NCI-H2171 (cell line): ENCODE data around the gene CCDC180.
"Not testable (repeated sequence)": the region's sequence is repeated elsewhere in the genome, so short reads cannot be mapped to it uniquely, and the experiment has no call there.

Experiments
- DNase-seq: peaks from one replicate; lab custom pipeline; 2025; lab: John Stamatoyannopoulos, UW

Gene CCDC180

GRCh38 chr9:97307500-97308163 is at the start of gene CCDC180:
Gene CCDC180, plus strand, starts transcription at chr9:97307659. Its CDS starts 405 bp downstream, at chr9:97308064.
- DNase-seq: no peak

DNA sequence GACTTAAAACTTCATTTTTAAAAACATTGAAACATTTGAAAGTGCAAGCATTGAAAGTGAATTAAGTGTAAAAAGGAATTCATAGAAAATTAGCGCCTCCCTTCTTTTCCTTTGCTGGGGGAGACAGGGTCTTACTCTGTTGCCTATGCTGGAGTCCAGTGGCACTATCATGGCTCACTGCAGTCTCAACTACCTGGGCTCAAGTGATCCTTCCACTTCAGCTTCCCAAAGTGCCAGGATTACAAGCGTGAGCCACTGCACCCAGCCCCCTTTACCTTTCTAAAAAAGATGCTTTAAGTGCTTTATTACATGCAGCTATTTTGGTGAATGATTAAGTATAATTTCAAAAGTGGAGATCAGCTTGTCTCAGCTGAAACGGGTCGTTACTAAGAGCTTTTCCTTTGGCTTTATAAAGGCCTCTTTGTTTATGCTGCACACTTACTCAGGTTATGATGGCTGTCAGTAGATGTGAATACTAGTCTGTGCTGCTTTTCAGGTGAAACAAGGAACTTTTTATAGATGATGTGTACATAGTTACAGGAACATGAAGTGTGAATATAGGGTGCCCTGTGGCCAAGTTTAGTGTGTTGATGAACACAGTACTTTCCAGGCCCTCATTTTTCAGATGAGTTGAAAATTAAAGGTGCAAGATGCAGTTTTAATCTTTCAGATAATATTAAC is 47.5 kb upstream of the CCDC180 start:
- not testable (repeated sequence) for DNase-seq

- no peak for DNase-seq
Observed at GRCh38 chr9:97271292-97271691, 36.2 kb upstream of the CCDC180 start.

DNA sequence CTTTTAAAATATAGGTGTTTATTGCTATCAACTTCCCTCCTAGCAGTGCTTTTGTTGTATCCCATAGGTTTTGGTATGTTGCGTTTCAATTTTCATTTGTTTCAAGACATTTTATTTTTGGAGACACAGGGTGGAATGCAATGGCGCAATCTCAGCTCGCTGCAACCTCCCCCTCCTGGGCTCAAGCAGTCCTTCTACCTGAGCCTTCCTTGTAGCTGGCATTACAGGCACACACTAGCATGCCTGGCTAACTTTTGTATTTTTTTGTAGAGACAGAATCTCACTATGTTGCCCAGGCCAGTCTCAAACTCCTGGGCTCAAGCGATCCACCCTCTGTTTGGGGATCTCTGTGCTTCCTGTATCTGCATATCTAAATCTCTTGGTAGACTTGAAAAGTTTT is 35.4 kb upstream of the CCDC180 start:
- no peak for DNase-seq

DNA sequence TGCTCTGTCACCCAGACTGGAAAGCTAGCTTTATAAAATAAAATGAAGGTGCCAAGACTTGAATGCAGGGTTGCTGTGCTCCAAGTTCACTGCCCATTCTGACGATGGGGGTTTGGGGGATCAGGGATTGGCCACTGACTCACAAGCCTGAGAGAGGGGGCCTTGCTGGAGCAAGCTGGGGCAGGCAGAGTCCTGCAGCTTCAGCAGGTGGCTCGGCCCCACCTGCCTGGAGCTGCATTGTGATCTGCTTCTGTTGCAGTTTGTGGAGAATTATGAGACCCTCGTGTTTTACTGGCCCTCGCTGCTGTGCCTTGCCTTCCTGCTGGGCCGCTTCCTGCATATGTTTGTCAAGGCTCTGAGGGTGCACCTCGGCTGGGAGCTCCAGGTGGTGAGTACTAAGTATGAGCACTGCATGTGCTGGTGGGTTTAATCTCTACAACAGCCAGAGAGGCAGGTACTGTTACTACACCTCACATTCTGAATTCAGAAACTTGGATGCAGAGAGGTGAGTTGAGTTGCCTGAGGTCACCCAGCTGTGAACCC is 31.1 kb upstream of the CCDC180 start:
- DNase-seq: no peak

- DNase-seq: no peak
Observed at GRCh38 chr9:97277953-97278352, 29.5 kb upstream of the CCDC180 start.

DNA sequence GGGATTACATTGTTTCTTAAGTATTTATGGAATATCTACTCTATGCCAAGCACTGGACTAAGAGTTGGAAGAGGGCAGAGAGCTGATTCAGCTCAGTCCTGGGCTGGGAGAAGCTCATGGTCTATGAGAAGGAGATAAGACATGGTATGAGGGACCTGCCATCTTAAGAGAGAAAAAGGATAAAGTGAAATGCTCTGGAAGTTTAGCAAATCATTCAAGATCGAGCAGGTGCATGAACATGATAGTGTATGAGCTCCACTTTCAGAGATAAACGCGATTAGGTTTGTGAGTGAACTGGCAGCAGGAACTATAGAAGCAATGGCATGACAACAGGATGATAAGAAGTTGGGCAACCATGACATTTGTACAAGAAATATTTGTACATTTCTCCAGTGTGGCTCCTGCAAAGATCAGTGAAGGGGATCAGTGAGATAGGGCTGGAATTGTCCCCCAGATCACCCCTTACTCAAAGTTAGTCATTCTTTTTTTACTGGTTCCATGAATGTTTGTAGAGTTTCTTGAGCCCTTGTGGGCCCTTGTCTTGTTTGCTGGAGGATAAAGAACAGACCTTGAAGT is 26.6 kb upstream of the CCDC180 start:
- DNase-seq: no peak

GRCh38 chr9:97283768-97284167 is 23.7 kb upstream of the CCDC180 start:
- no peak for DNase-seq

- no peak for DNase-seq
Observed at GRCh38 chr9:97284798-97285197, 22.7 kb upstream of the CCDC180 start.

- no peak for DNase-seq
Observed at GRCh38 chr9:97292200-97292599, 15.3 kb upstream of the CCDC180 start.

DNA sequence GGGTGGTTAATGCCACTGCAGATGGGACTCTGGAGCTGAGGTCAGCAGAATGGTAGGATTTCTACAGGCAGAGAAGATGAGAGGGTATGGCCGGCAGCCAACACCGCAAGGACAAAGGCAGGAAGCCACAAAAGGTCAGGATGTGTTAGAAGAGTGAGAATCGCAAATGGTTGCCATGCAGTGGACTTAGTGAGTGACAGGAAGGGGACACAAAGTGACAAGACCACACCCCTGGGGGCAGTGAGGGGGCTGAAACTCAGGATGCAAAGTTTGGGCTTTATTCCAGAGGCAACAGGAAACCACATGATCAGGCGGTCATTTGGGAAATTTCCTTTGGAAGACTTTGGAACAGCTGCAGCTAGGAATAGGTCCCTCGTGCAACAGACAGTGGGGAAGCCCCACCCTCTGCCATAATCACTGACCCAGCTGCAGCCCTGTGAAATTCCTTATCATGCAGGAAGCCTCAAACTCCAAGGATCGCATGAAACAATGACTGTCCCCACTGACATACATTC is 14.2 kb upstream of the CCDC180 start:
- DNase-seq: no peak

GRCh38 chr9:97293818-97294217 is 13.6 kb upstream of the CCDC180 start:
- no peak for DNase-seq

DNA sequence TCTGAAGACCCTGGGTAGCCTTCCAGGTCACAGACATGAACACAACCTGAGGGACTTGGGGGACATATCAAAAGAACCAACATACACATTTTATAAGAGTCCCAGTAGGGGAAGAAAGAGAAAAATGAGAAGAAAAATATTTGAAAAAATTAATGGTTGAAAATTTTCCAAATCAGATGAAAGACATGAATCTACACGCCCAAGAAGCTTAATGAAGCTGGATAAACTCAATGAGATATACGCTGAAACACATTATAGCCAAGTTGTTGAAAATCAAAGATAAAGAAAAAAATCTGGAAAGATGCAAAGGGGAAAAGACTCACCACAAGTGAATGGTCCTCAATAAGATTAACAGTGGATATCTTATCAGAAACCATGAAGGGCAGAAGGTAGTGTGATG is 9.6 kb upstream of the CCDC180 start:
- no peak for DNase-seq

- no peak for DNase-seq
Observed at GRCh38 chr9:97299809-97300414, 7.5 kb upstream of the CCDC180 start.

DNA sequence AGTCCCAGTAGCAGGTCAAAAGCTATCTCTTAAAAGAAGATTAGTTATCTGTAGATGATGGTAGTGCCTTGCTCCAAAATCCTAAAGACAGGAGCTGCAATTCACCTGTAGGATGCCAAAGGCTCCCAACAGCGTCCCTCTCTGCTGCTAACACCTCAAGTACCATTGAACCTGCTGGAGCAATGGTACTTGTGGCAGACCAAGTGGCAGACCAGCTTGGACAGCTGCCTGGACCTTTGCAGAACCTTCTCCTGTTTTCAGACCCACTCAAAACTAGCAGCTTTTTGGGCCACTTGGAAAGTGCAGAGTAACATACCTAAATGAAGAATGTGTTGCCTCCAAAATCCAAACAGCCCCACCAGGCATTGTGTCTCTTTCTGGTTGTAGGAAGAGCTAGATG is 6.9 kb upstream of the CCDC180 start:
- DNase-seq: no peak

DNA sequence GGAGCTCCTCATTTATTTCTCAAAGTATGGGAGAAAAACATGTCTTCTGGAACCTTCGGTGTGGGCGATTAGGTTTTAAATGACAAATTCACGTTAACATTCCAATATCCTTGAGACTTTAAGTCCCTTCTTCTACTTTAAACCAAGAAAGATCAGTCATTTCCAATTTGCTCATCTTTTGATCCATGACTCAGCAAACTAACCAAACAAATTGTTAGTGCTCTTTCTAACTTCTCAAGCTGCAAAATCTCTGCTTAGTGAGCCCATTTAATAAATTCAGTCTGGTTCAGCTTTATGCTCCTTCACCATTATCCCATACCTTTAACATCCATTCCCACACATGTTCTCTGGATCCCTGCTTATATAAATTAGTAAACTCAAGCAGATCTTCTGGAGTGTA is 5.5 kb upstream of the CCDC180 start:
- DNase-seq: no peak

DNA sequence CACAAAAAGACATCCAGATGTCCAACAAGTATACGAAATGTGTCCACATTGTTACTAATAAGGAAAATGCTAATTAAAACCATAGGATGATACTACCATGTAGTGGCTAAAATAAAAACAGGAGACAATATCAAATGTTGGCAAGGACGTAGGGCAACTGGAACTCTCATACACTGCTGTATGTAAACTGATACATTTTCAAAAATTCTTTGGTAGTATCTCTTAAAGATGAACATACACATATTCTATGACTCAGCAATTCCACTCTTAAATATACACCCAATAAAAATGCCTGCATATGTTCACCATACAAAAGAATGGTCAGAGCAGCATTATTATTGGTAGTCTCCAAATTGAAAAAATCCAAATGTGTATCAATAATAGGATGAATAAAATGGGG is 2.9 kb upstream of the CCDC180 start:
- DNase-seq: no peak

DNA sequence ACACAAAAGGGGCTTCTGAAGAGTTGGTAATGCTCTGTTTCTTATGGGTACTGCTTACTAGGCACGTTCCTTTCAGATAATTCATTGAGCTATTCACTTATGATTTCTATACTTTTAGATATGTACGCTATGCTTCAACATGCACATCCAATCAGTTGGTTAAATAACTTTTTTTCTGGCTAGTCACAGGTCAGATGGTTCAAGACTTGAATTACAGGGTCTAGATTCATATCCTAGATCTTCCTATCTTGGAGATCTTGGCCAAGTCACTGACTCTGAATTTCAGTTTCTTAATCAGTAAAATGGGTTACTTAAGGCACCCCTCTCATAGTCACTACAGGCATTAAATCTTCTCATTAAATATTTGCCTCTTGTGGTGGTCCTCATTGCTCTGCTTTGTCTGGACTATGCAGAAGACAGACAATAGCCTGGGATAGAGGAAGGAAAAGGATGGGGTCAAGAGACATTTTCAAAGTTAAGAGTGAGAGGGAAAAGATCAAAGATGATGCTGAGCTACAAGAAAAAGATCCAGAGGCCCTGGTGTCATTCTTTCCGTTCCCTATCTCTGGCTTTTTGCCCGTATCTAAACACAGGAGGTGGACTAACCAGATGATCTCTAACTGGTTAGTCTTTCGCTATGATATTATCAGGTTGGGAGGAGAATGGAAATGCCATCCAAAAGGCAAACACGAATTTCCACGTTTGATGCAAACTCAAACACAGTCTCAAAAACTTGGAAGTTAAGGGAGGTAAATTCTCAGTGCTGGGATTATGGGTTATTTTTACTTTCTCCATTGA is 1.8 kb upstream of the CCDC180 start:
- no peak for DNase-seq

- no peak for DNase-seq
Observed at GRCh38 chr9:97307091-97307490, 368 bp upstream of the CCDC180 start.

DNA sequence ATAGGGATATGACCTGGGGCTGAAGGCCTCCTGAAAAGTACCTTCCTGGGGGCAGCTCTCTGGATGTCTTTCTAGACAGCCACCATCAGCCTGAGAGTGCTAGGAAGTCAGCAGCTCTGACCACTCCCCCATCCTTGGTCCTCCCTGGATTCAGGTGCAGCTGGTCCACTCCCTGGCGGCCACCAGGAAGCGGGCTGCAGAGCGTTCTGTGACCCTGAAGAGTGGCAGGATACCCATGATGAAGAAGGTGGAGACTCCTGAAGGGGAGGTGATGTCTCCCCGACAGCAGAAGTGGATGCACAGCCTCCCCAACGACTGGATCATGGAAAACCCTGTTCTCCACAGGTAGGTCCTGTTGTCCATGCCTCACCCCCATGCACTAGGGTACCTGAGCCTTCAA is 1.8 kb downstream of the CCDC180 start:
- no peak for DNase-seq

DNA sequence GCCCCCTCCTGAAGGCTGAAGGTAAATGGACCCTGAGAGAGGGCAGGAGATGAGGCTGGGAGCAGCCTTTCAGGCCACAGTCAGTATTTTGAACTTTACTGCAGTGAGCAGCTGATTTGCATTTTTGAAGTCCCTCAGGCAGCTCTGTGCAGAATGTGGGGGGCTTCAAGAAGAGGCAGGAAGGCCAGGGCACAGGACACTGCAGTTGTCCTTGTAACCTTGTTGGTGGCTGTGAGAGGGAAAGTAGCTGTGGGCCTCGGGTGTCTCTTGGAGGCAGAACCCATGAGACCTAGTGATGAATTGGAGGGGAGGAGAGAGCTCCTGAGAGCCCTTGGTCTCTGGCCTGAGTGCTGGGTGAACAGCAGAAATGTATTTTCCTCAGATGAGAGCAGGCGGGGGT is 2.6 kb downstream of the CCDC180 start:
- DNase-seq: no peak

DNA sequence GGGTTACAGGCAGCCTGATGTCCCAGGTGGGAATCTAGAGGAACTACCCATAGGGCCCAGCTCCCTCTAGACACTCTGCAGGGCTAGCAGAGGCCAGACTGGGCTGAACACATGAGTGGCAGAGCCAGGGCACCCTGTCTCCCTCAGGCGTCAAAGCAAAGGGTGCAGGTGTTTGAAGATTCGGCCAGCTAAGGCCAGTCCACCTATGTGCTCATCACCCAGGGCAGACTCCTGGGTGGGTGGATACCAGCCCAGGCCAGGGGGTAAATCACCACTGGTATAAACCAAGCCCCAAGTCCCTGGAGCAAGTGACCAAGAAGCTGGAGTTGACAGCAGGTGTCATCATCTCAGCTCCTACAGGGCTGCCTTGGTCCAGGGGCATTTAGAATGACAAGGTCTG is 3.4 kb downstream of the CCDC180 start:
- DNase-seq: no peak
